DND-41 (cell line): Measurements from ENCODE around the gene KRT72.

Experiments used
- CTCF ChIP-seq: IDR thresholded peaks from 2 replicates; pipeline ENCODE4 v1.5.1; 2012; ENCODE audit warnings: borderline replicate concordance, low read length, moderate library complexity, mild to moderate bottlenecking; ENCODE audit not compliant: poor library complexity, severe bottlenecking; ENCODE audit errors: extremely low read depth
- EZH2 ChIP-seq: IDR thresholded peaks from 3 replicates; pipeline ENCODE4 v1.6.1; 2012; ENCODE audit warnings: borderline replicate concordance, low read depth, mild to moderate bottlenecking, moderate library complexity, low read length, inconsistent platforms; ENCODE audit not compliant: severe bottlenecking

GRCh38 chr12:52603314-52603713 lies 2.1 kb upstream of the KRT72 start:
- TF ChIP-seq CTCF (no peak), EZH2 (no peak)
